ENCODE data around the gene GULP1.

Gene GULP1

DNA sequence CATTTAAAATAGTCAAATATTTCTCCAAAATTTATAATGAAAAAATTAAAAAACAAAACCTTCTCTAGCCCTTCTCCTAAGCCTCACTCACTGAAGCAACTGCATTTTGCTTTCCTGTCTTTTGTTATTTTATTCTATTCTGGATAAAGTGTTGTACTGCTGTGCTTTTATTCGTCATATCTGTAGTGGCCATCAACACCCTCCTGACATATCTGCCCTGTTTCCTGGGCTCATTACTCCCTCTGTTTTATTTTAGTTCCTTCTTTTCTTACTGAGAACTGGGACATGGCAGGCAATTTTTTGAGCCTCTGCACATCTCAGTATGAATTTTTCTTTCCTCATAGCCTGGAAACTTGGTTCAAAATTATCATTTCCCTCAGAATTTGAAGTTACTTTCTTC lies 224.2 kb downstream of the GULP1 start:
- H3K4me3 ChIP-seq (ENCODE audit: low read depth in 1 of 2, low read length in 2 of 2): no peak overlapping the region
- no peak overlapping the region for H3K9ac ChIP-seq (ENCODE audit: low read depth, low read length)
- H4K20me1 ChIP-seq (ENCODE audit: insufficient read depth, low read length): no peaks in the 10 kb centered on the region
- H2AFZ ChIP-seq (ENCODE audit: low read depth, low read length): no peak overlapping the region
- H3K4me1 ChIP-seq (ENCODE audit: insufficient read depth, low read length): no peaks in the 10 kb centered on the region
- H3K79me2 ChIP-seq (ENCODE audit: insufficient read depth, low read length): no peaks in the 10 kb centered on the region
- TF ChIP-seq, protein P1, sequence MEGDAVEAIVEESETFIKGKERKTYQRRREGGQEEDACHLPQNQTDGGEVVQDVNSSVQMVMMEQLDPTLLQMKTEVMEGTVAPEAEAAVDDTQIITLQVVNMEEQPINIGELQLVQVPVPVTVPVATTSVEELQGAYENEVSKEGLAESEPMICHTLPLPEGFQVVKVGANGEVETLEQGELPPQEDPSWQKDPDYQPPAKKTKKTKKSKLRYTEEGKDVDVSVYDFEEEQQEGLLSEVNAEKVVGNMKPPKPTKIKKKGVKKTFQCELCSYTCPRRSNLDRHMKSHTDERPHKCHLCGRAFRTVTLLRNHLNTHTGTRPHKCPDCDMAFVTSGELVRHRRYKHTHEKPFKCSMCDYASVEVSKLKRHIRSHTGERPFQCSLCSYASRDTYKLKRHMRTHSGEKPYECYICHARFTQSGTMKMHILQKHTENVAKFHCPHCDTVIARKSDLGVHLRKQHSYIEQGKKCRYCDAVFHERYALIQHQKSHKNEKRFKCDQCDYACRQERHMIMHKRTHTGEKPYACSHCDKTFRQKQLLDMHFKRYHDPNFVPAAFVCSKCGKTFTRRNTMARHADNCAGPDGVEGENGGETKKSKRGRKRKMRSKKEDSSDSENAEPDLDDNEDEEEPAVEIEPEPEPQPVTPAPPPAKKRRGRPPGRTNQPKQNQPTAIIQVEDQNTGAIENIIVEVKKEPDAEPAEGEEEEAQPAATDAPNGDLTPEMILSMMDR (IDR thresholded peaks at IDR 0.05; ENCODE audit: borderline replicate concordance, extremely low read depth, low read length, poor library complexity, severe bottlenecking): no peak
- no peak overlapping the region for H3K27ac ChIP-seq (ENCODE audit: low read length)
- DNase-seq: no peak
- H3K4me2 ChIP-seq (ENCODE audit: insufficient read depth, low read length): no peak overlapping the region
- no peak for ATAC-seq (ENCODE audit: insufficient read depth, low read depth)
- H3K27me3 ChIP-seq (ENCODE audit: insufficient read depth, low read length, poor library complexity): no peaks in the 10 kb centered on the region
- no peaks in the 10 kb centered on the region for H3K9me3 ChIP-seq (ENCODE audit: insufficient read depth, low read length, severe bottlenecking)
- no peaks in the 10 kb centered on the region for H3K36me3 ChIP-seq (ENCODE audit: insufficient read depth, low read length)

DNA sequence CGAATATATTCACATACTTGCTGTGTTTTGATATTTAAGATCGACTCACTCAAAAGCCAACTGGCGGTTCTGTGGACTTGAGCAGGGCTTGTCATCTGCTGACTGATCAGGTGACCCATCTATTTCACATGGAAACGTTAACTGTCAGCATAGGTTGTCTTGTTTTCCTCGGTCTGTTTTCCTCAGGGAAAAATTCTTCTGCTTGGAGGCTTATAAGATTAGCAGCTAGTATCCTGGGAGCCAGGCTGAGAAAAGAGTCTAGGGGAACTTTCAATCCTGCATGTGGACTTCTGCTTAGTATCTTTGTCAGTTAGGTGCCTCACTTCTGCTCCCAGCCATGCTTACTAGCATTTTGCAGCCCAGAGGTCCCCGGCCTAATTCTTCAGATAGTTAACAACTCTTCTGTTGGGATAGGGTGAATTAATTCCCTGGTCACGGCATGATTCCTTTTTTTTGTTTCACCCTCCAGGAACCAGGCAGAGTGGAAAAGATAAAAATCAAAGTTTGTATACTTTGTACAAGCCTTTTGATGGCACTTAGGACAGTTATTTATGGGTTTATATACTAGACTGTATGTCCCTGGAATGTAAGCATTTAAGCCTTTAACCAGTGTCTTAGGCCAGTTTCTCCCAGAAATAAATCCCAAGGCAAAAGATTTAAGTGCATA lies 226.0 kb downstream of the GULP1 start:
- Histone ChIP-seq H2AFZ (ENCODE audit: low read depth, low read length) (no peak overlapping the region), H4K20me1 (ENCODE audit: insufficient read depth, low read length) (no peaks in the 10 kb centered on the region), H3K9ac (ENCODE audit: low read depth, low read length) (no peak overlapping the region), H3K27ac (ENCODE audit: low read length) (no peak overlapping the region), H3K9me3 (ENCODE audit: insufficient read depth, low read length, severe bottlenecking) (no peaks in the 10 kb centered on the region), H3K27me3 (ENCODE audit: insufficient read depth, low read length, poor library complexity) (no peaks in the 10 kb centered on the region), H3K4me1 (ENCODE audit: insufficient read depth, low read length) (no peaks in the 10 kb centered on the region), H3K4me2 (ENCODE audit: insufficient read depth, low read length) (no peak overlapping the region), H3K79me2 (ENCODE audit: insufficient read depth, low read length) (no peaks in the 10 kb centered on the region), H3K36me3 (ENCODE audit: insufficient read depth, low read length) (no peaks in the 10 kb centered on the region), H3K4me3 (ENCODE audit: low read depth in 1 of 2, low read length in 2 of 2) (no peak overlapping the region)
- DNase-seq: no peak
- ATAC-seq (ENCODE audit: insufficient read depth, low read depth): no peak
- no peak for TF ChIP-seq EZH2 (IDR thresholded peaks at IDR 0.05; ENCODE audit: borderline replicate concordance, low read depth, low read length, severe bottlenecking)
- TF ChIP-seq, protein P1 (IDR thresholded peaks at IDR 0.05; ENCODE audit: borderline replicate concordance, extremely low read depth, low read length, poor library complexity, severe bottlenecking): no peak

DNA sequence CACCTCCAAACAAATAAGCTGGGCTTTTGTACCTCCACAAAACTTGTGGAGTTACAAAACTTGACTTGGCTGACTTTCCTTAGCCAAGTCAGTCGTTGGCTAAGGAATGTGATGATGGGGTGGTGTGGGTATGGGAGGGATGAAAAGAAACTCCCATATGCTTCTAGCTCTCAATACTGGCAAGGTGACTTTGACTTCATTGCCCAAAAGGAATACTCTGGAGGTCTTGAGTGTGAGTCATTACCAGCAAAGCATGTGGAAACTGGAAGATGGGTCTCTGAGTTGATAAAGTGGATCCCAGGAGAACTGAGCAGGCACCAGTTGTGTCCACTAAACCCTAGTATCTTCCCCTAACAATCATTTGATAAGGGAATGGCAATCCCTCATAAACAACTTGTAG lies 226.7 kb downstream of the GULP1 start:
- H3K4me1 ChIP-seq (ENCODE audit: insufficient read depth, low read length): no peaks in the 10 kb centered on the region
- H3K27ac ChIP-seq (ENCODE audit: low read length): no peak overlapping the region
- no peaks in the 10 kb centered on the region for H3K27me3 ChIP-seq (ENCODE audit: insufficient read depth, low read length, poor library complexity)
- H3K79me2 ChIP-seq (ENCODE audit: insufficient read depth, low read length): no peaks in the 10 kb centered on the region
- no peaks in the 10 kb centered on the region for H3K36me3 ChIP-seq (ENCODE audit: insufficient read depth, low read length)
- ATAC-seq (ENCODE audit: insufficient read depth, low read depth) (no peak), DNase-seq (no peak)
- H3K9me3 ChIP-seq (ENCODE audit: insufficient read depth, low read length, severe bottlenecking): no peaks in the 10 kb centered on the region
- no peaks in the 10 kb centered on the region for H4K20me1 ChIP-seq (ENCODE audit: insufficient read depth, low read length)
- no peak overlapping the region for H2AFZ ChIP-seq (ENCODE audit: low read depth, low read length)
- H3K4me2 ChIP-seq (ENCODE audit: insufficient read depth, low read length): no peak overlapping the region
- no peak overlapping the region for H3K4me3 ChIP-seq (ENCODE audit: low read depth in 1 of 2, low read length in 2 of 2)
- TF ChIP-seq, protein P1 (IDR thresholded peaks at IDR 0.05; ENCODE audit: borderline replicate concordance, extremely low read depth, low read length, poor library complexity, severe bottlenecking): no peak
- no peak for TF ChIP-seq EZH2 (IDR thresholded peaks at IDR 0.05; ENCODE audit: borderline replicate concordance, low read depth, low read length, severe bottlenecking)
- no peak overlapping the region for H3K9ac ChIP-seq (ENCODE audit: low read depth, low read length)

DNA sequence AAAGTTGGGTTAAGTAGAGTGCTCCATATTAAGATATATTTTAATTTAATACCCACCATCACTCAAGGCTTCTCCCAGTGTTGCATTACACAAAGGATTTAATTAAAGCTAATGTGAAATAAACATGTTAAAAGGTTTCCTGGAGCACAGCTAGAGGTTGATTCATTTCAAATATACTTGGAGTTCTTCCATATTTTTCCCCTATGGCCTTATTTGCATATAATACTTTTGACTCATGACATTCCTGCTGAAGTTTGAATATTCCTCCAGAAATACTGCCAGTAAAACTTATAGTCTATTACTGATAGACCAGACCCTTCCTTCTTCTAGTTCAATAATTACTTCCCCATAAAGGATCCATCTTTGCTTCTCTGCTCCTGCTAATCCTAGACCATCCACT lies 227.5 kb downstream of the GULP1 start:
- Histone ChIP-seq H3K79me2 (ENCODE audit: insufficient read depth, low read length) (no peaks in the 10 kb centered on the region), H3K9me3 (ENCODE audit: insufficient read depth, low read length, severe bottlenecking) (no peaks in the 10 kb centered on the region), H3K4me2 (ENCODE audit: insufficient read depth, low read length) (no peak overlapping the region), H4K20me1 (ENCODE audit: insufficient read depth, low read length) (no peaks in the 10 kb centered on the region), H3K4me1 (ENCODE audit: insufficient read depth, low read length) (no peaks in the 10 kb centered on the region), H2AFZ (ENCODE audit: low read depth, low read length) (no peak overlapping the region), H3K27ac (ENCODE audit: low read length) (no peak overlapping the region), H3K36me3 (ENCODE audit: insufficient read depth, low read length) (no peaks in the 10 kb centered on the region), H3K9ac (ENCODE audit: low read depth, low read length) (no peak overlapping the region), H3K27me3 (ENCODE audit: insufficient read depth, low read length, poor library complexity) (no peaks in the 10 kb centered on the region), H3K4me3 (ENCODE audit: low read depth in 1 of 2, low read length in 2 of 2) (no peak overlapping the region)
- no peak for ATAC-seq (ENCODE audit: insufficient read depth, low read depth)
- no peak for TF ChIP-seq EZH2 (IDR thresholded peaks at IDR 0.05; ENCODE audit: borderline replicate concordance, low read depth, low read length, severe bottlenecking)
- TF ChIP-seq, protein P1 (IDR thresholded peaks at IDR 0.05; ENCODE audit: borderline replicate concordance, extremely low read depth, low read length, poor library complexity, severe bottlenecking): no peak
- DNase-seq: no peak

Data from DND-41 (cell line).